ENCODE results near the gene SLC6A14. TPM values are rescaled to one million over a fixed set of nuclear protein-coding genes. Genes with fewer than 3 reads are reported as not detected.
A peak's percentile ranks its signal among the peaks of the same experiment; 100 is the strongest.

The SLC6A14 gene, protein sequence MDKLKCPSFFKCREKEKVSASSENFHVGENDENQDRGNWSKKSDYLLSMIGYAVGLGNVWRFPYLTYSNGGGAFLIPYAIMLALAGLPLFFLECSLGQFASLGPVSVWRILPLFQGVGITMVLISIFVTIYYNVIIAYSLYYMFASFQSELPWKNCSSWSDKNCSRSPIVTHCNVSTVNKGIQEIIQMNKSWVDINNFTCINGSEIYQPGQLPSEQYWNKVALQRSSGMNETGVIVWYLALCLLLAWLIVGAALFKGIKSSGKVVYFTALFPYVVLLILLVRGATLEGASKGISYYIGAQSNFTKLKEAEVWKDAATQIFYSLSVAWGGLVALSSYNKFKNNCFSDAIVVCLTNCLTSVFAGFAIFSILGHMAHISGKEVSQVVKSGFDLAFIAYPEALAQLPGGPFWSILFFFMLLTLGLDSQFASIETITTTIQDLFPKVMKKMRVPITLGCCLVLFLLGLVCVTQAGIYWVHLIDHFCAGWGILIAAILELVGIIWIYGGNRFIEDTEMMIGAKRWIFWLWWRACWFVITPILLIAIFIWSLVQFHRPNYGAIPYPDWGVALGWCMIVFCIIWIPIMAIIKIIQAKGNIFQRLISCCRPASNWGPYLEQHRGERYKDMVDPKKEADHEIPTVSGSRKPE
- polyA plus RNA-seq (ENCODE audit: insufficient read length) = not detected

DNA sequence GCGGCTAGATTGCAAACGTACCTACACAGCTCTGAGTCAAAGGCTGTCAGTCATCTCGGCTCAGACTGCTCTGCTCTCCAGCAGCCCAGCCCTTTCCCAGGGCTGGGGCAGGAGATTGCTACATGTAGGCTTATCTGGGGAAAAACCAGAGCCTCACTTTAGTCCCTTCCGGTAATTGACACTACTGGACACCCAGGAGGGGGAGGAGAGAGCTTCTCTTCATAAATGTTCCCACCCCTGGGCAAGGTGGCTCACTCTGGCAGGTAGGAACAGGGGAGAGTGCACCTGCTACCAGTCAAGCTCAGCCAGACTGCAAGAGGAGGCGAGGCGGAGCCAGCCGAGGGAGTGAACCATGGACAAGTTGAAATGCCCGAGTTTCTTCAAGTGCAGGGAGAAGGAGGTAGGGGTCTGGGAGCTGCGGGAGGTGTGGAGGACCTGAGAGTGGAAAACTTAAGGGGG is at the start of gene SLC6A14:
Gene SLC6A14, plus strand, starts transcription at position 249 of the 459 bp plus-strand sequence. Its CDS starts 104 bp downstream, at position 353.
- DNase-seq = no peak

DNA sequence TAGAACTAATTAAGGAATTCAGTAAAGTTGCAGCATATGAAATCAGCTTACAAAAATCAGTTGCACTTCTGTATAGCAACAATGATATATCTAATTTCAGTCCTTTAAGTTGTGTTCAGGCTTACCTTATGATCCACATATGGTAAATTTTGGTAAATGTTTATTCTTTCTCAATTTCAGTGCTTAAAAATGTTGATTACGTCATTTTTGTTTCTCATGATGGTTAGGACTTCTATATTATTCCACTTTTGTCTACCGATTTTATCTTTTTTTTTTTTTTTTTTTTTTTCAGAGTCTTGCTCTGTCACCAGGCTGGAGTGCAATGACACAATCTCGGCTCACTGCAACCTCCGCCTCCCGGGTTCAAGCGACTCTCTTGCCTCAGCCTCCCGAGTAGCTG is 40.7 kb upstream of the SLC6A14 start:
- DNase-seq = no peak

DNA sequence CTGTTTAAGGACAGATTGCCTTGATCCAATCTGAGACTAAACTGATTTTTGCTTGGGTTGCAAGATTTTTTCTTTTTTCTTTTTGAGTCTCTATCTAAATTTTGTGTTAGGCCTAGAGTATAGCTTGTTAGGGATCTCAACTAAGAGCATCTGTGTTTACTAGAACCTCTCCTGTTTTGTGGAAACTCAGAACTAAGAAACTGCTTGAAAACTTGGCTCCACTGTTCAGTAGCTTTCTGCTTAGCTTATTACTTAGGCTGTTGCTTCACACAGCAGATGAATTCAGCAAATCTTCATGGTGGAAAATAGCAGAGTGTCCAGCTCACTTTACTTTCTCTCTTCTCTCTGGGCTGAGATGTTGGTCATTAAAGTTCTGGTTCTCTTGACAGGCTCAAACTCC is 36.7 kb upstream of the SLC6A14 start:
- no peak for DNase-seq

DNA sequence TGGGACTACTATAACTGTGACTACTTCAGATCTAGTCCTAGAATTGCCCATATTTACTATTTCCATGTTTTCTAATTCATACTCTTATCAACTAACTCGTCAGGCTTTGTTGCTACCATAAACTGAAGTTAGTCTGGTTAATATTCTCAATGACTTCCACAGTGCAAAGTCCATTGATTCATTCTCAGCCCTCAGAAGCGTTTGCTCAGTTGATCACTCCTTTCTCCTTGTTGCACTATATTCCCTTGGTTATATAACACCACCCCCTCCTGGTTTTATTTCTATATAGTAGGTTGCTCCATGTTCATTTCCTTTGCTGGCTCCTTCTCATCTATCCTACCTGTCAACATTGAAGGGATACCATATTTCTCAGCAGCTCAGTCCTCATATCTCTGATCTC is 27.2 kb upstream of the SLC6A14 start:
- no peak for DNase-seq

DNA sequence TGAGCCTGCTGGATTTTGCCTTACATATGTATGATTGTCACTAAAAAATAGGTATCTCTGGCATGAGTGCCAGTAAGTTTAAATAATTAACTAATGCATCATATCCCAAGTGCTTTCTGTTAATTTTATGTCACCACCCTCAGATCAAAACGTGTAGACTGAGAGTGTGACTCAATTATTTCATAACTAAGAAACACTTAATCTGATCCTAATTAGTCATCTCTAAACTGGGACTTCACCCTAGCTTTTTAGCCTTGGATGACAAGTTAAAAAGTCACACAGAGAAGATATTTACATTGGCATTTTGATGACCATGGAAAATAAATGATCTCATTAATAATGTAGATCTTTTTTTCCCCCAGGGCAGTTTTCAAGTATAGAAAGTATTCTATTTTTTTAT is 23.1 kb upstream of the SLC6A14 start:
- DNase-seq = no peak

DNA sequence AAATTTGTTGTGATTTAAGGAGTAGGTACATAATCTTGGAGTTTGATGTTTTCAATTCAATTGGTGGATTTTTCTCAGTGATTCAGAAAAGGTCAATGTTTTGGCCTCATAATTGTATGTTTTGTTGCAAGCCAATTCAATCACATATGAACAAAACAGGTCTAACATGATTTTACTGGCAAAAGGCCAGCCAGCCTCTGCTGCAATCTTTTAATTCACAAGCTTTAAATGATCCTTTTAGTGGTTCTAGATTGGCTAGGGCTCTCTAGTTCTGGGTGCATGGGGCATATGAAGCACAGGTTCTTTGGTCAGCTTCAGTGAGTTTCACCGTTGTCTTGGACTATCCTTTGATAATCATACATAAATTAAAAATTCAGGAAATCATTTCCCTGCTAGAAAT is 19.2 kb upstream of the SLC6A14 start:
- no peak for DNase-seq

DNA sequence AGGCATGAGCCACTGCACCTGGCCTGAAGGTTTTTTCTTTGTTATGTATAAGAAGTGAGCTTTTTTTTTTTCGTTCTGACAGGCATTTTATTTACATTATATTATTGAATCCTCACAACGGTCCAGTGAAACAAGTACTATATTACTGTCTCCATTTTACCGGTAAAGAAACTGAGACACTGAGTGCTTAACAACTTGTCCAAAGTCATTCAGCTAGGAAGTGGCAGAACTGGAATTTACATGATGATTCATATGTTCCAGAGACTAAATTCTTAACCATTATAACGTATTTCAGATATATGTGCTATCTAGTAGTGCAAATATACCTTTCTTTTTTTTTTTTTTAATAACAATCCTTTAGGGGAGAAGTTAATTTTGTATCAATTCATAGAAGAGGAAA is 18.4 kb upstream of the SLC6A14 start:
- DNase-seq = no peak

DNA sequence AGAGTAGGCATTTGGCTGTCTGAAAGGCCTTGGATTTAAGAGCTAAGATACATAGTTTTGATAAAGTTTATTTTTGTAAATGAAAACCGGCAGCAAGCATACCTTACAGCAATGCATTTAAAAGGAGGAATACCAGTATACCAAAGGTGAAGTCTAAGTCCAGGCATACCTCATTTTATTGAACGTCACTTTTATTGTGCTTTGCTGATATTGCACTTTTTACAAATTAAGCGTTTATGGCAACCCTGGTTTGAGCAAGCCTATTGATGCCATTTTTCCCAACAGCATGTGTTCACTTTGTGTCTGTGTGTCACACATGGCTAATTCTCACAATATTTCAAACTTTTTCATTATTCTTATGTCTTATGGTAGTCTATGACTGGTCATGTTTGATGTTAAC is 8.4 kb upstream of the SLC6A14 start:
- DNase-seq = no peak

DNA sequence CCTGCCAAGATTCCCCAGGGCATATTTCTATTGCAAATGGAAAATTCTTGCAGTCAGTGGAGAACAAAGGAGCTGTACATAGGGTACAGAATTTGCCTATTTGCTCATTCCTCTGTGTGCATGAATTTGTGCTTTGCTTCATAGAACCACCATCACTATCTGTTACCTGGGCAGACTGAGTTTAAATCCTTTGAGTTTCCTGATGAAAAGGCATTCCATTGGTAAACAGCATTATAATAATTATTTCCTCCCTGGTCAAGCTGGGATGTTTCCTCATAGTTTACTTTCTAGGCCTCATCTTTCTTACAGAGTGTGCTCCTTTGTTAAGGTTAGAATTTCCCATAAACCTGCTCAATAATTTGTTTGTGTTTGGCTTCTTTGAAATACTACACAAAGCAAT is 809 bp upstream of the SLC6A14 start:
- no peak for DNase-seq

DNA sequence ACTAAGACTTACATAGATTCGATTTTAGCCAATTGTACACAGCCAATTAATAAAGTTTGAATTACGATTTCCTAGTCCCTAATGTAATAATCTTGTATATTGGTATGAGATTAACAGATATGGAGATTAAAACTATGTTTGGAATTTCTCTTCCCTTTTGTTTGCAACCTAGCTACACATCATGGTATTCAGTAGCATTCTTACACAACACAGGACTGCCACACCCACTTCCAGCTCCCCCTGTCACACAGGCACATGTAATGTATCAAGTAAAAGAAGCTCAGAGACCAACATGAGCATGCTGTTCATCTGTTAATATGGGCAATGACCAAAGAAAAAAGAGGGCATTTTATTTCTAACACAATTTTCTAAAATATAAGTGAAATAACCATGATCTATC is 12.8 kb downstream of the SLC6A14 start:
- DNase-seq = no peak

DNA sequence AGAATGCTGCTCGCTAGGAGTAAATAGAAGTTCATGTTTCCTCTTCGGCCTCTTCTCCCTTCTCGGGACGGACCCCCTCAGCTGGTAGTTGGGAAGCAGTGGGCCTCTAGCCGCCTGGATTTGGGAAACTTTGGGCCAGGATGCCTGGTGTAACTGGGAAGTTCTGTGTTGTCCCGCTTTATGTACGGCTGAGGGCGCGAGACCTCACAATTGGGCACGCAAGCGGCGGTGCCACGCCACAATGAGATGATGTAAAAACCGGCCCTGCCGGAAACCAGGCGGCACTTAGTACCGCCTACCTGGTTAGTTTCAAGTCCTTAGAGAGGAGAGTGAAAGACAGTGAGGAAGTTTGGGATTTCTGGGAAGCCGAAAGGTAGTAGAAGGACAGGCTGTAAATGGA is 26.4 kb downstream of the SLC6A14 start, which contains the start of gene CT83:
Gene CT83, minus strand, starts transcription at position 155 of the 400 bp plus-strand sequence. Its CDS starts 120 bp downstream, at position 35.
- no peak for DNase-seq

DNA sequence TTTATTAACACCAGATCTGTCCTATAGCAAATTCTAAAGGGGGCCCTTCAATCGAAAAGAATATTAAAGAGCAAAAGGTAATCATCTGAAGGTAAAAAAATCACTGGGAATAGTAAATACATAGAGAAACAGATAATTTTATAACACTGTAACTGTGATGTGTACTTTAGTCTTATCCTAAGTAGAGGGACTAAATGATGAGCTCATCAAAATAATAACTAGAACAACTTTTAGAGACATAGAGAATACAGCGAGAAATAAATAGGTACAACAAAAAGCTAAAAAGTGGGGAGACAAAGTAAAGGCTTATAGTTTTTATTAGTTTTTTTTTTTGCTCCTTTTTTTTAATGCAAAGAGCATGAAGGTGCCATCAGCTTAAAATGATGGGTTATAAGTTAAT is 43.7 kb downstream of the SLC6A14 start:
- no peak for DNase-seq

DNA sequence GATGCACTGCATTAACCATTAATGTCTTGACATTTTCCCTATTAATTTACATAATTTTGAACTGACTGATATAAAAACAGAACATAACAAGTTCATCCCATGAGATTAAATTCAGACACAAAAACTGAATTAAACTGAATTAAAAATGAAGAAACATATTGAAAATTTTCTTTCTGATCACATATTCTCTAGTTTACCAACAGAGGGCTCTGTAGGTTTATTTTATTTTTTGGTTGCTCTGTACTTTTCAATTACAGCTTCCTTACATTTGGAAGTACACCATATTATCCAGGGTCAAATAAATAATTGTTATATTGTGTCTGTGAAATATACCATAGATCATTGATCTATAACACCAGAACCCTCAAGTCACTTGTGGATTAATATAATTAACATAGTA is 53.7 kb downstream of the SLC6A14 start:
- DNase-seq = no peak

DNA sequence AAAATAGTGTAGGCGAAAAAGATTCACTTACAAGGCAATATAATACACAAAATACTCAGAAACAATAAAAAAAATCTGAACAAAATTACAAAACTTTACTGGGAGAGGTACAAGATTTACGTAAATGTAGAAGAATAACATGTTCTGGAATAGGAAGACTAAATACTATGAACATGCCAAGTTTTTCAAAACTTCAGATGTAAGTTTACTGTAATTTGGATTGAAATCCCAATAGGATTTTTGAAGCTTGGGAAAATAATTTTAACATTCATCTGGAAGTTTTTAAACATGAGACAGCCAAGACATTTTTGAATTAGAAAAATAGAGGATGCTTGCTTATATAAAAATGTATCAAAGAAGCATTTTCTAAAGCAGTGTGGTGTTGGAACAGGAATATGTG is 56.9 kb downstream of the SLC6A14 start:
- DNase-seq = peak; percentile 24

DNA sequence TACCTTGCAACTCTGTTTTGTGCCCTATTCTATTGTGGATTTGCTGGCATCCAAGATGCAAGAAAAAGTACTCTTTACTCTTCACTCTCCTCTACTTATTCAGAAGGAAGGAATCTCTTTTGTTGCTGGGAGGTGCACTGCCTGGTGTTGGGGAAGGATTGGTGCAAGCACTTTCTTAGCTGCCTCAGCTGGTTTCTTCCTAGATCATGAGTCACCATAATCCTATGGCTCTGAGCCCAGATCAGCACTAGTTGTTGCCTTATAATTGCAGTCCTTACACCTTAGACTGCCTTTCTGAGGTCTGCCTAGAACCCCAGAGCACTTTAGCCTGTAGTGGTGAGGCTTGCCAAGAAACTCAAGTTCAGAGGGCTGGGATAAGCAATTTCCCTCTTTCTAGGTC is 63.4 kb downstream of the SLC6A14 start:
- no peak for DNase-seq

Other genes starting within 250 kb of the SLC6A14 start
- gene CT83, start 26.4 kb downstream of the SLC6A14 start, polyA plus RNA-seq (ENCODE audit: insufficient read length) = not detected